RWPE1 (cell line): ENCODE data around the gene PER3.

Experiments
- CTCF ChIA-PET: fragments of 350-600 bp; sonication (Branson Sonifier 250); formaldehyde crosslinking; extraction: SDS; loops from one replicate; lab custom pipeline; 2021; lab: Yijun Ruan, JAX
- POLR2A ChIA-PET: fragments of 400-600 bp; formaldehyde crosslinking; extraction: SDS; loops from one replicate; lab custom pipeline; 2020; ENCODE audit warnings: antibody characterized with exemption; ENCODE audit not compliant: low non-redundant PET; lab: Yijun Ruan, JAX
- DNase-seq: peaks from one replicate; pipeline ENCODE4 v3.0.0; 2012; ENCODE audit warnings: low spot score
- H3K27ac ChIP-seq: fragments of 450-650 bp; 2 replicates; pipeline ENCODE4 v1.5.1; 2017
- TF ChIP-seq, protein P1 (sequence below): fragments of 450-650 bp; conservative IDR thresholded peaks from 2 replicates; pipeline ENCODE4 v1.5.1; 2017; ENCODE audit warnings: low read depth, mild to moderate bottlenecking

Gene PER3

GRCh38 chr1:7783826-7784491 is at the start of gene PER3:
Gene PER3, plus strand, starts transcription at chr1:7784291. Its CDS starts 587 bp downstream, at chr1:7784878.
- TF ChIP-seq, protein P1, sequence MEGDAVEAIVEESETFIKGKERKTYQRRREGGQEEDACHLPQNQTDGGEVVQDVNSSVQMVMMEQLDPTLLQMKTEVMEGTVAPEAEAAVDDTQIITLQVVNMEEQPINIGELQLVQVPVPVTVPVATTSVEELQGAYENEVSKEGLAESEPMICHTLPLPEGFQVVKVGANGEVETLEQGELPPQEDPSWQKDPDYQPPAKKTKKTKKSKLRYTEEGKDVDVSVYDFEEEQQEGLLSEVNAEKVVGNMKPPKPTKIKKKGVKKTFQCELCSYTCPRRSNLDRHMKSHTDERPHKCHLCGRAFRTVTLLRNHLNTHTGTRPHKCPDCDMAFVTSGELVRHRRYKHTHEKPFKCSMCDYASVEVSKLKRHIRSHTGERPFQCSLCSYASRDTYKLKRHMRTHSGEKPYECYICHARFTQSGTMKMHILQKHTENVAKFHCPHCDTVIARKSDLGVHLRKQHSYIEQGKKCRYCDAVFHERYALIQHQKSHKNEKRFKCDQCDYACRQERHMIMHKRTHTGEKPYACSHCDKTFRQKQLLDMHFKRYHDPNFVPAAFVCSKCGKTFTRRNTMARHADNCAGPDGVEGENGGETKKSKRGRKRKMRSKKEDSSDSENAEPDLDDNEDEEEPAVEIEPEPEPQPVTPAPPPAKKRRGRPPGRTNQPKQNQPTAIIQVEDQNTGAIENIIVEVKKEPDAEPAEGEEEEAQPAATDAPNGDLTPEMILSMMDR = no peak
- peak within 1 kb of the TSS; percentile 88 for H3K27ac ChIP-seq
- DNase-seq = peak; percentile 97
- ChIA-PET CTCF (interaction anchor here (1.1 kb wide), 1 partner anchor 34 kb away, joined by 4 read pairs; no protein-coding TSS in a partner anchor), POLR2A (no interaction called here)

DNA sequence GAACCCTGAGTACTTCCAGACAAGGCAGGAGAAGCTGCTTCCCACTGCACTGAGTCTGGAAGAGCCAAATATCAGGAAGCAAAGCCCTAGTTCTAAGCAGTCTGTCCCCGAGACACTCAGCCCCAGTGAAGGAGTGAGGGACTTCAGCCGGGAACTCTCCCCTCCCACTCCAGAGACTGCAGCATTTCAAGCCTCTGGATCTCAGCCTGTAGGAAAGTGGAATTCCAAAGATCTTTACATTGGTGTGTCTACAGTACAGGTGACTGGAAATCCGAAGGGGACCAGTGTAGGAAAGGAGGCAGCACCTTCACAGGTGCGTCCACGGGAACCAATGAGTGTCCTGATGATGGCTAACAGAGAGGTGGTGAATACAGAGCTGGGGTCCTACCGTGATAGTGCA is 46.0 kb upstream of the PER3 start:
- TF ChIP-seq, protein P1 = no peak
- ChIA-PET POLR2A (no interaction called here), CTCF (no interaction called here)
- DNase-seq = no peak
- no peak overlapping the region for H3K27ac ChIP-seq

DNA sequence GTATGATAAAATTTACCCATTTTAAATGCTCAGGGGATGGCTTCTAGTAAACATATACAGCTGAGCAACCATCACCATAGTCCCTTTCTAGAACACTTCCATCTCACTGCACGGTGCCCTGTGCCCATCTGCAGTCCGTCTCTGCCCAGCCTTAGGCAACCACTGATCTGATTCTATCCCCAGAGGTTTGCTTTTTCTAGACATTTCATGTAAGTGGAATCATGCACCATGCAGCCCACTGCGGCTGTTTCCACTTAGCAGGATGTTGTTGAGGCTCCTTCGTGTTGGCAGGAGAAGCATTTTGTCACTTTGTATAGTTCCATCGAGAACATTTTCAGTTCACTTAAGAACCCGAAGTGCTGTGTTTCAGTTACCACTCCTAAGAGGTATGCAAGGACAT is 40.7 kb upstream of the PER3 start:
- TF ChIP-seq, protein P1 = no peak
- CTCF ChIA-PET = interaction anchor here (1.9 kb wide), 1 partner anchor 74 kb away, joined by 6 read pairs; no protein-coding TSS in a partner anchor
- no peak for DNase-seq
- POLR2A ChIA-PET = no interaction called here
- no peak overlapping the region for H3K27ac ChIP-seq

DNA sequence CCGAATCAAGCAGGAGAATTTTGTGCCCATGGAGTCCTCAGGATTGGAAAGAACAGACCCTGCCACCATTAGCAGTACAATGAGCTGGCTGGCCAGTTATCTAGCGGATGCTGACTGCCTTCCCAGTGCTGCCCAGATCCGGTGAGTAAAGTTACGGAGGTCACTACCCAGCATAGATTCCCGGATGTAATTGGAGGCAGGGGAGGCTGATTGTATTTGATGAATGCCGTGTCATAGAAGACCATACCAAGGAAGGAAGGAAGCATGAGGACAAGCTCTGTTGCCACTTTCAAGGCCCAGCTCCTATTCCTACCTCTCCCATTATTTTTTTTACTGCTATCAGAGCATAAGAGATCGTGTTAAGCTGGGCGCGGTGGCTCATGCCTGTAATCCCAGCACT is 39.2 kb upstream of the PER3 start:
- TF ChIP-seq, protein P1 = no peak
- no peak for DNase-seq
- peak overlapping the region; percentile 67 for H3K27ac ChIP-seq
- ChIA-PET CTCF (interaction anchor here (0.5 to 11.5 kb wide), 3 partner anchors 11 to 77 kb away, joined by 3 to 289 read pairs (median 4); no protein-coding TSS in a partner anchor), POLR2A (no interaction called here)

- ChIA-PET POLR2A (no interaction called here), CTCF (interaction anchor here (0.5 to 11.5 kb wide), 2 partner anchors 78 to 603 kb away, joined by 8 to 289 read pairs; no protein-coding TSS in a partner anchor)
- no peak overlapping the region; the same call in 1 of the 2 replicates for H3K27ac ChIP-seq
- TF ChIP-seq, protein P1 = no peak
- peak; percentile 80 for DNase-seq
These were observed 38.3 kb upstream of the PER3 start for GRCh38 chr1:7745783-7746182.

DNA sequence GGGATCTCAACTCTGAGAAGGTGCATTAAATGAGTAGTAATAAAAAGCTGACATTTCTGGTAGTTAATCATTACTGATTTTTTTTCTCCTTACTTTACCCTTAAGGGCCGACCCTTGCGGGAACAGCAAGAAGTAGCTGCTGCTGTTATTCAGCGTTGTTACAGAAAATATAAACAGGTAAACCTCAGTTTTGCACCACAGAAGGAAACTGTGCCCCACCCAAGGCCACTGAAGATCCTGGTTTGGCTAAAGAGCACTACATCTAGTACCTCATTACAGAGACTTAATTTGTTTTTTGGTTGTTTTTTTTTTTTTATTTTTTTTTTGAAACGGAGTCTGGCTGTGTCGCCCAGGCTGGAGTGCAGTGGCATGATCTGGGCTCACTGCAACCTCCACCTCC is 36.5 kb upstream of the PER3 start:
- CTCF ChIA-PET = interaction anchor here (11.5 kb wide), 1 partner anchor 80 kb away, joined by 289 read pairs; no protein-coding TSS in a partner anchor

More for the DNA sequence above, 36.5 kb upstream of the PER3 start:
- no peak overlapping the region for H3K27ac ChIP-seq
- TF ChIP-seq, protein P1 = no peak
- DNase-seq = no peak
- POLR2A ChIA-PET = no interaction called here
